HG03575 (cell line): Measurements from ENCODE around the gene FTCDNL1.

ENCODE experiments used
- ATAC-seq: cut with Tn5 transposase; IDR thresholded peaks from one replicate; pipeline ENCODE4 v1.9.1; 2021; ENCODE audit not compliant: unreplicated experiment, insufficient number of reproducible peaks, low FRiP score; ENCODE audit errors: extremely low read depth

The FTCDNL1 gene

GRCh38 chr2:199847181-199847864 lies 3.7 kb downstream of the FTCDNL1 start:
- ATAC-seq = no peak

GRCh38 chr2:199842631-199843395 lies 8.2 kb downstream of the FTCDNL1 start:
- no peak for ATAC-seq

DNA sequence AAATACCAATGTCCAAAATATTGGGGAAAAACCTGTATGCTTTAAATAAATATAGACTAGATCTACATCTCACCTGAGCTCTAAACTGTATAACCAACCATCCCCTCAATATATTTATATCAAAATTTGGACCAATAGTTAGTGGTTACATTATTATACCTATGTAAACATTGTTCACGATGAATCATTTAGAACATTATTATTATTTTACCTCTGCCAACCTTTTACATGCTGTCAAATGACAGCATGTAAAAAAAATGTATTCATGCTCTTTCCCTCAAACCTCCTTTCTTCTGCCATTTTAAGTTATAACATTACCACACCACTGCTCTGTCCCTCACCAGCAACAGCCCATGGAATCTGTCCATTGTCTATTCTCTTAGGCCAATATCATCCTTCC lies 9.6 kb downstream of the FTCDNL1 start:
- ATAC-seq = no peak

DNA sequence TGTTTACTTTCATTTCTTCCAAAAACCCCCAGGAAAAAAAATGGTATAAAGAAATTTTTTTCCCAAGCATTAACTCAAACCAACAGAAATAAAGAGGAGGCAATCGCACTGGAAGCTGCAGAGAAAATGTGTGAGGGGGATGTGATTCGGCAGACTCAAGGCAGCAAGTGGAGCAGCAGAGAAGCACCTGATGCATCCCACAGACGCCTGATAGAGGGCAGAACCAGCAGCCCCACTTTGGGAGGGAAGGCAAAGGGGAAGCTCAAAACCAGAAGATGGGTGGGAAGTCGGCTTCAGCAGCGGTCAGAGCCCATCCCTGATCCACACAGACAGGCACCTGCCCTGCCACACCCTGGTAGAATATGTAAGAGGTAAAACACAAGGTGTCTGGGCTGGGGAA lies 12.6 kb downstream of the FTCDNL1 start:
- no peak for ATAC-seq

GRCh38 chr2:199836943-199837342 lies 14.0 kb downstream of the FTCDNL1 start:
- no peak for ATAC-seq

DNA sequence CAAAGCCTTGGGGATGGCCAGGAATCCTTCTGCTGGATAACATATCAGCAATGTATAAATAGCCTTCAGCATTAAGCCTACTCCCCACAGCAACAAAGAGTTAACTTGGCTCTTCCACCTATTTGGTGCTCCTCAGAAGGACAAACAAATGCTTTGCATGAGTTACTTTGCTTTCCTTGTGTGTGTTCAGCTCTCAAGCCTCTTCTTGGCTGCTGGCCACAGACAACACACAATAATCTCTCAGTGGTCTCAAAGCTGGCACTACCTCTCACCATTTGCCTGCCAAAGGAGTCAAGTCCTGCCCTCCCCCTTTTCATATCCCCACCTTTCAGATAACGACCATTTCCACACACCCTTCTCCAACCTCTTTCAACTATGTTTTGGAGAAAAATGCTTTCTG lies 17.5 kb downstream of the FTCDNL1 start:
- no peak for ATAC-seq

- ATAC-seq = no peak
Observed at GRCh38 chr2:199830531-199830930, 20.5 kb downstream of the FTCDNL1 start.

DNA sequence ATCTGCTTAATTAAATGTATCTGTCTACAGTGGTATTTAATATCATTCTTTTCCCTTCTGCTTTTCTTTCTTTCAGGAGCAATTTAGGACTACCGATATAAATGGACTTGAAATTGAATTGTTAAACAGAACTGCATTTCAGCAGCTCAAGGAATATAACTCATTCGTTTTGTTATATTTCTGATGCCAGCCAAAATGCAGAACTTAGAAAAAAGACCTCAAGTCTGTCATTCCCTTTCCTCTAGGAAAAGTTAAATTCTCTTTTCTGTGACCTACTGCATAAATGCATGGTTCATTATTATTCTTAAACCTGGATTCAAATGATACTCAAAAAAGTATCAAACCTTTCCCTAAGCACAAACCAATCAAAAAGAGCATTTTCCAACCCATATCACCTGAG lies 21.4 kb downstream of the FTCDNL1 start:
- no peak for ATAC-seq

DNA sequence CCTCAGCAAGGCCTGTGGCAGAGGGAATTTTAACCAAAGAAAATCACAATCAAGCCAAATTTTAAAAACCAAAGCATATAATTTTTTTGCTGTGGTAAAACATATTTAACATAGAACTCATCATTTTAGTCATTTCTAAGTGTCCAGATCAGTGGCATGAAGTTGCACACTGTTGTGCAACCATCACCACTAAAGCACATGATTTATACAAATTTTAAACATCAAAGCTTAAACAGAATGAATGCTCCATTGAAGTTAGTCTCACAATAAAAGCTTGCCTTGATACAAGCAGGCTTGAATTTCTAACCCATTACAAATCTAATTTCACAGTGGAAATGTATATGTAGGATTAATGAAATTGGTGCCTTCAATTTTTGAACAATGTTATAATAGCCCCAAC lies 31.2 kb downstream of the FTCDNL1 start:
- no peak for ATAC-seq

DNA sequence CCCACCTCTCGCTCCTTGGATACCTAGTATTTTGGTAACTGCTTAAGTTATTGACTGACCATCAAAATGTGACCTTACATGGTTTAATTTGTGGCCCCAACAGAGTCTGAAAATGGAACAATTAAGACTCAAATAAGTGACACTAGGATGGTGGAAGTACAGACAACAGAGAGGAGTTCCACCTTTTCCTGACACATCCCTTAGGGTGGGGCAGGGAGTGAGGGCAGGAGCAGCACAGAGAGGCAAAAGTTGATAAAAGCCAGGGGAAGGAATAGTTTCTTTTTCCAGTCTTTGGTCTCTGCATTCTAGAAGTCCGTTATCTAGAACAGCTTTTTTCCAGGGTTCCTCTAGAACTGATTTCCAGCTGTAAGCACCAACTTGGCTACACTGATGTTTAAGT lies 32.2 kb downstream of the FTCDNL1 start:
- ATAC-seq = no peak

DNA sequence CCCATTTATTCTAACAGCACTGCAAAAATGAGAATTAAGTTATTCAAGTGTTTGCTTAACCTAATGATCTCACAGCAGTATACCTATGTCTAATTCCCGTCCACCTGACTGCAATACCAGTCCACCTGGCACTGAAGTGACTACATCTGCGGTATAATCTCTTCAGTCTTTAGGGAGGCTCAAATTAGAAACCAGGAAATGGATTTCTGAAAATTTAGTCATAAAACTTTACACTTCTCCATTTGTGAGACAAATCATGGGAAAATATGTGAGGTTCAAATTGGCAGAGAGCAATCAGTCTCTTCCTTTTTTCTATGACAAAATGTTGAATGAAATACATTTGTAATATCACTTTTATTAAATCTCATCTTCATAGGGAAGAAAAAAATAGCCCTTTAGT lies 33.0 kb downstream of the FTCDNL1 start:
- no peak for ATAC-seq

DNA sequence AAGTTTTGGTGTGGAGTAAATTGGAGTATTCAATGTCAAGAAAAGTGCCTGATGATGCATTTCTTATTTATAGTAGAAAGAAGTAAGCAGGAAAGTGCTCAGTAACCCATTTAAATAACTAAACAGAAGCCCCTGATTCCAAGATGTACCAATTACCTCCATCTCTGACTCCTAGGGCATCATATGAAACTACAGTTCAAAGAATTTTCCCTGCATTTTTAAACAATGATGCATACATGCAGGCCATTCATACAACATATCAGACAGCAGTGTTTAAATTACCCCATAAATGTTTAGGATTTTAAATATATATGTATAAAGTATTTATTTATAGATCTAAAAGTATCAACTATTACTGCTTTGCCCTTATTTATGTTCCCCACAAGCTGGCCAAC lies 36.2 kb downstream of the FTCDNL1 start:
- no peak for ATAC-seq

DNA sequence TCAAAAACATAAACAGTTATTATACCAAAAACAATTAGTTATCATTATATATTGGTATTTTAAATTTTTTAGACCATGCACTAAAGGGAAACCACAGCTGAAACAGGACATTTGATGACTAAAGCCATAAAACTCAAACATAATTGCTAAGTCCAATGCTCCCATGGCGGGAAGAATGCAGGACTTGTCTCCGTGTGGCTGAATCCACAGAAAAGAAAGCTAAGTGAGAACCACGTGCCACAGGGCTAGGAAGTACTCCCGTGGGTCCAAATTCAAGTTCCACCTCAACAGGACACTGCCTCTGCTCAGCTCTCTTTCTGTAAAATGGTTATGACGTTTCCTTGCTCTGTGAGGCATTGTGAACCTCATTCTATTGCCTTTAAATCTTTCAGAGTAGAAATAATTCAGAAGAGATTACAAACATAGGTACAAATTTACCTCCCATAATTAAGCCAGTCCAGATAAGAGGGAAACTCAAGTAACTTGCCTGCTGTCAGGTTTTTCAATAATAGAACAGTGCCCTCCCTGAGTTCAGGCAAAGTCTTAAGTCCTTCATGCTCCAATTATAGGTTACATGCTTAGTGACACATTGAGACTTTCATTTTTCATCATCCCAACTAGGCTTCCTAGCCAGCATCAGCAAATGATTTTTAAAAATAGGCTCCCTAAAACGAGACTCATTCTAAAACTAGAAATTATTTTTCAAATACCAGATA lies 36.7 kb downstream of the FTCDNL1 start:
- ATAC-seq = no peak

DNA sequence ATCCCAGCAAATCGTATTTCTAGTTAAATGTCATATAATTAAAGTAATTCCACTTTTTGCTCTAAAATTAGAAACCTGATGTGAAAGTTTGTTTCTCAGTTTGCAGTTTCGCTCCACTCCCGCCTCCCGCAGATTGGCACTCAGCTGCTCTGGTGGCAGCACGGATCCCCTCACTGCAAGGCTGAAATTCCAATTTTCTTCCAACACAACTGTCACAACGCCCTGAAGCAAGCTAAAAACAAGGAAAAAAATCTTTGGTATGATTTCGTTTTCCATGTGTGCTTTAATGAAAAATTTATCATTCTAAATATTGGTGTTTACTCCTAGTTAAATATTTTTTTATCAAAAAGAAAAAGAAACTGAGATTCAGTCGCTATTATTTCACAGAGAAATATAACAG lies 38.5 kb downstream of the FTCDNL1 start:
- no peak for ATAC-seq

- no peak for ATAC-seq
Observed at GRCh38 chr2:199811346-199811745, 39.6 kb downstream of the FTCDNL1 start.

- ATAC-seq = no peak
Observed at GRCh38 chr2:199810422-199811171, 40.4 kb downstream of the FTCDNL1 start.

- ATAC-seq = no peak
Observed at GRCh38 chr2:199807966-199808365, 43.0 kb downstream of the FTCDNL1 start.

GRCh38 chr2:199806179-199806578 lies 44.8 kb downstream of the FTCDNL1 start:
- no peak for ATAC-seq

DNA sequence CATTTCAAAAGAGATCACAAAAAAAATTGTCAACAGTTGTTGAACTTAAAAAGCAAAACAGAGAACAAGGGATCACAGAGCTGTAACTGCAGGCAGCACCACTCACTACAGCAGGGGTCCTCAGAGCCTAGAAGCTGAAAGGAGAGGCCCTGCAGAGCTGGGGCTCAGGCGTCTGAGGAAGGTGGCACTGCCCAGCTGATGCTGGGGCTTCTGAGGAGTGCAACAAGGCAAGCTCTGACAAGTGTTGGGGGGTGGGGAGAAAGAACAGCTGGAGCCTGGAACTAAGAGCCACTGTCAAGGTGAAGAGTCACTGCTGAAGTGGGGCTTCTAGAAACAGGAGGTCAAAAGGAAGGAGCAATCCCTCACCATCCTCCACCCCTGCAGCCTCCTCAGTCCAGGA lies 46.2 kb downstream of the FTCDNL1 start:
- no peak for ATAC-seq
